ENCODE results near the gene CD96.

The CD96 gene

GRCh38 chr3:111590143-111590491, 48.1 kb downstream of the CD96 start:
- Histone ChIP-seq H3K27ac (ENCODE audit: poor library complexity, severe bottlenecking) (peak overlapping the region; percentile 94), H3K4me3 (ENCODE audit: severe bottlenecking) (no peak overlapping the region), H3K4me1 (ENCODE audit: insufficient read depth, poor library complexity, severe bottlenecking) (peaks cover 67% of the 10 kb centered on the region), H3K36me3 (ENCODE audit: low read depth) (peaks cover 5% of the 10 kb centered on the region; the same call in 1 of the 2 replicates), H3K9me3 (ENCODE audit: severe bottlenecking) (no peaks in the 10 kb centered on the region), H3K27me3 (ENCODE audit: insufficient read depth, poor library complexity, severe bottlenecking) (no peaks in the 10 kb centered on the region)
- ATAC-seq (ENCODE audit: low read depth) (0 out of 3 replicates have a peak, but pooled peaks have one; percentile 6), DNase-seq (ENCODE audit: low spot score) (no peak)
- no peak for TF ChIP-seq CTCF (IDR thresholded peaks at IDR 0.05; ENCODE audit: poor library complexity, severe bottlenecking)

- TF ChIP-seq CTCF (IDR thresholded peaks at IDR 0.05; ENCODE audit: poor library complexity, severe bottlenecking), result no peak
- H3K9me3 ChIP-seq (ENCODE audit: severe bottlenecking), result no peaks in the 10 kb centered on the region
- ATAC-seq (ENCODE audit: low read depth) (no peak), DNase-seq (ENCODE audit: low spot score) (no peak)
- H3K4me3 ChIP-seq (ENCODE audit: severe bottlenecking), result no peak overlapping the region
- peaks cover 5% of the 10 kb centered on the region; the same call in 1 of the 2 replicates for H3K36me3 ChIP-seq (ENCODE audit: low read depth)
- H3K4me1 ChIP-seq (ENCODE audit: insufficient read depth, poor library complexity, severe bottlenecking), result peaks cover 65% of the 10 kb centered on the region
- H3K27ac ChIP-seq (ENCODE audit: poor library complexity, severe bottlenecking), result peak overlapping the region; percentile 94
- H3K27me3 ChIP-seq (ENCODE audit: insufficient read depth, poor library complexity, severe bottlenecking), result no peaks in the 10 kb centered on the region
These were observed 49.6 kb downstream of the CD96 start for GRCh38 chr3:111591555-111591954.

- ATAC-seq (ENCODE audit: low read depth) (no peak), DNase-seq (ENCODE audit: low spot score) (no peak)
- H3K9me3 ChIP-seq (ENCODE audit: severe bottlenecking), result no peaks in the 10 kb centered on the region
- TF ChIP-seq CTCF (IDR thresholded peaks at IDR 0.05; ENCODE audit: poor library complexity, severe bottlenecking), result no peak
- H3K36me3 ChIP-seq (ENCODE audit: low read depth), result peaks cover 5% of the 10 kb centered on the region; the same call in 1 of the 2 replicates
- H3K4me3 ChIP-seq (ENCODE audit: severe bottlenecking), result peak overlapping the region; percentile 28
- H3K27me3 ChIP-seq (ENCODE audit: insufficient read depth, poor library complexity, severe bottlenecking), result no peaks in the 10 kb centered on the region
- peaks cover 66% of the 10 kb centered on the region for H3K4me1 ChIP-seq (ENCODE audit: insufficient read depth, poor library complexity, severe bottlenecking)
- H3K27ac ChIP-seq (ENCODE audit: poor library complexity, severe bottlenecking), result peak overlapping the region; percentile 94
These were observed 50.1 kb downstream of the CD96 start for GRCh38 chr3:111592143-111592542.

- Histone ChIP-seq H3K4me3 (ENCODE audit: severe bottlenecking) (peak overlapping the region; percentile 28), H3K27me3 (ENCODE audit: insufficient read depth, poor library complexity, severe bottlenecking) (no peaks in the 10 kb centered on the region), H3K27ac (ENCODE audit: poor library complexity, severe bottlenecking) (peak overlapping the region; percentile 94), H3K9me3 (ENCODE audit: severe bottlenecking) (no peaks in the 10 kb centered on the region), H3K4me1 (ENCODE audit: insufficient read depth, poor library complexity, severe bottlenecking) (peaks cover 69% of the 10 kb centered on the region), H3K36me3 (ENCODE audit: low read depth) (peaks cover 5% of the 10 kb centered on the region; the same call in 1 of the 2 replicates)
- no peak for TF ChIP-seq CTCF (IDR thresholded peaks at IDR 0.05; ENCODE audit: poor library complexity, severe bottlenecking)
- ATAC-seq (ENCODE audit: low read depth) (no peak), DNase-seq (ENCODE audit: low spot score) (no peak)
These were observed 50.9 kb downstream of the CD96 start for GRCh38 chr3:111592936-111593335.

- ATAC-seq (ENCODE audit: low read depth) (0 out of 3 replicates have a peak, but pooled peaks have one; percentile 0), DNase-seq (ENCODE audit: low spot score) (no peak)
- H3K4me1 ChIP-seq (ENCODE audit: insufficient read depth, poor library complexity, severe bottlenecking), result peaks cover 71% of the 10 kb centered on the region
- H3K36me3 ChIP-seq (ENCODE audit: low read depth), result peaks cover 5% of the 10 kb centered on the region; the same call in 1 of the 2 replicates
- H3K27me3 ChIP-seq (ENCODE audit: insufficient read depth, poor library complexity, severe bottlenecking), result no peaks in the 10 kb centered on the region
- H3K27ac ChIP-seq (ENCODE audit: poor library complexity, severe bottlenecking), result peak overlapping the region; percentile 94
- TF ChIP-seq CTCF (IDR thresholded peaks at IDR 0.05; ENCODE audit: poor library complexity, severe bottlenecking), result no peak
- peak overlapping the region; percentile 28 for H3K4me3 ChIP-seq (ENCODE audit: severe bottlenecking)
- no peaks in the 10 kb centered on the region for H3K9me3 ChIP-seq (ENCODE audit: severe bottlenecking)
These were observed 51.7 kb downstream of the CD96 start for GRCh38 chr3:111593666-111594065.
